IPS-15b (cell line): Measurements from ENCODE around the gene CELF3.
A peak's percentile ranks its signal among the peaks of the same experiment; 100 is the strongest.

Experiments
- H3K27me3 ChIP-seq: one replicate; pipeline ENCODE4 v1.6.1; 2013; ENCODE audit warnings: low read length; ENCODE audit not compliant: control insufficient read depth, insufficient read depth
- H3K36me3 ChIP-seq: one replicate; pipeline ENCODE4 v1.6.1; 2013; ENCODE audit warnings: low read length; ENCODE audit not compliant: control insufficient read depth, insufficient read depth
- H3K4me1 ChIP-seq: one replicate; pipeline ENCODE4 v1.6.1; 2013; ENCODE audit warnings: mild to moderate bottlenecking, low read length; ENCODE audit not compliant: control insufficient read depth, insufficient read depth
- H3K4me3 ChIP-seq: one replicate; pipeline ENCODE4 v1.5.1; 2013; ENCODE audit warnings: low read depth, low read length
- H3K9ac ChIP-seq: one replicate; pipeline ENCODE4 v1.6.1; 2013; ENCODE audit warnings: low read depth, mild to moderate bottlenecking, low read length
- H3K9me3 ChIP-seq: one replicate; pipeline ENCODE4 v1.6.1; 2013; ENCODE audit warnings: mild to moderate bottlenecking, low read length; ENCODE audit not compliant: control insufficient read depth, insufficient read depth

The CELF3 gene

GRCh38 chr1:151707541-151708065 lies 9.0 kb downstream of the CELF3 start:
- Histone ChIP-seq H3K36me3 (no peaks in the 10 kb centered on the region), H3K9me3 (no peaks in the 10 kb centered on the region), H3K27me3 (no peaks in the 10 kb centered on the region), H3K4me3 (no peak overlapping the region), H3K4me1 (no peaks in the 10 kb centered on the region), H3K9ac (no peak overlapping the region)

- no peaks in the 10 kb centered on the region for H3K9me3 ChIP-seq
- H3K4me3 ChIP-seq: no peak overlapping the region
These were observed 9.9 kb downstream of the CELF3 start for GRCh38 chr1:151706464-151707415.

GRCh38 chr1:151705753-151706463 lies 10.7 kb downstream of the CELF3 start:
- Histone ChIP-seq H3K4me3 (no peak overlapping the region), H3K4me1 (no peaks in the 10 kb centered on the region), H3K9me3 (no peaks in the 10 kb centered on the region), H3K27me3 (no peaks in the 10 kb centered on the region), H3K9ac (no peak overlapping the region), H3K36me3 (peaks cover 4% of the 10 kb centered on the region)

More at GRCh38 chr1:151706464-151707415, 9.9 kb downstream of the CELF3 start:
- Histone ChIP-seq H3K9ac (no peak overlapping the region), H3K27me3 (no peaks in the 10 kb centered on the region), H3K4me1 (no peaks in the 10 kb centered on the region), H3K36me3 (no peaks in the 10 kb centered on the region)

- H3K4me1 ChIP-seq: no peaks in the 10 kb centered on the region
- no peaks in the 10 kb centered on the region for H3K27me3 ChIP-seq
- no peak overlapping the region for H3K9ac ChIP-seq
- H3K4me3 ChIP-seq: no peak overlapping the region
- H3K9me3 ChIP-seq: no peaks in the 10 kb centered on the region
- H3K36me3 ChIP-seq: peaks cover 6% of the 10 kb centered on the region
These were observed 11.5 kb downstream of the CELF3 start for GRCh38 chr1:151705146-151705545.

- Histone ChIP-seq H3K9ac (no peak overlapping the region), H3K36me3 (peaks cover 6% of the 10 kb centered on the region), H3K27me3 (no peaks in the 10 kb centered on the region), H3K9me3 (no peaks in the 10 kb centered on the region), H3K4me3 (no peak overlapping the region), H3K4me1 (no peaks in the 10 kb centered on the region)
These were observed 12.4 kb downstream of the CELF3 start for GRCh38 chr1:151704246-151704645.

- peaks cover 6% of the 10 kb centered on the region for H3K36me3 ChIP-seq
These were observed 12.8 kb downstream of the CELF3 start for GRCh38 chr1:151703813-151704212.

GRCh38 chr1:151702936-151703335 lies 13.7 kb downstream of the CELF3 start:
- Histone ChIP-seq H3K4me3 (no peak overlapping the region), H3K9me3 (no peaks in the 10 kb centered on the region), H3K36me3 (peaks cover 9% of the 10 kb centered on the region), H3K9ac (peak overlapping the region; percentile 24), H3K27me3 (no peaks in the 10 kb centered on the region), H3K4me1 (no peaks in the 10 kb centered on the region)

More at GRCh38 chr1:151703813-151704212, 12.8 kb downstream of the CELF3 start:
- no peak overlapping the region for H3K4me3 ChIP-seq
- no peaks in the 10 kb centered on the region for H3K4me1 ChIP-seq
- H3K9ac ChIP-seq: no peak overlapping the region
- no peaks in the 10 kb centered on the region for H3K27me3 ChIP-seq
- H3K9me3 ChIP-seq: no peaks in the 10 kb centered on the region

- H3K9ac ChIP-seq: no peak overlapping the region
- H3K36me3 ChIP-seq: peaks cover 9% of the 10 kb centered on the region
- H3K4me1 ChIP-seq: no peaks in the 10 kb centered on the region
- no peaks in the 10 kb centered on the region for H3K9me3 ChIP-seq
- no peak overlapping the region for H3K4me3 ChIP-seq
- H3K27me3 ChIP-seq: no peaks in the 10 kb centered on the region
These were observed 15.1 kb downstream of the CELF3 start for GRCh38 chr1:151701515-151701914.

- Histone ChIP-seq H3K9me3 (no peaks in the 10 kb centered on the region), H3K4me3 (no peak overlapping the region), H3K27me3 (no peaks in the 10 kb centered on the region), H3K4me1 (no peaks in the 10 kb centered on the region), H3K9ac (no peak overlapping the region), H3K36me3 (peaks cover 4% of the 10 kb centered on the region)
These were observed 23.4 kb downstream of the CELF3 start for GRCh38 chr1:151693057-151693651.

GRCh38 chr1:151692226-151692625 lies 24.4 kb downstream of the CELF3 start:
- Histone ChIP-seq H3K36me3 (peaks cover 4% of the 10 kb centered on the region), H3K4me1 (no peaks in the 10 kb centered on the region), H3K9ac (no peak overlapping the region), H3K9me3 (no peaks in the 10 kb centered on the region), H3K4me3 (no peak overlapping the region), H3K27me3 (no peaks in the 10 kb centered on the region)

GRCh38 chr1:151689494-151689893 lies 27.1 kb downstream of the CELF3 start:
- H3K4me3 ChIP-seq: no peak overlapping the region
- no peaks in the 10 kb centered on the region for H3K9me3 ChIP-seq
- H3K4me1 ChIP-seq: no peaks in the 10 kb centered on the region
- H3K27me3 ChIP-seq: no peaks in the 10 kb centered on the region
- no peak overlapping the region for H3K9ac ChIP-seq
- peaks cover 4% of the 10 kb centered on the region for H3K36me3 ChIP-seq
